ENCODE results near the gene KCNK17. TPM values are rescaled to one million over a fixed set of nuclear protein-coding genes. Genes with fewer than 3 reads are reported as not detected.

Gene KCNK17
- total and polyA plus RNA-seq, 2 of the 8 experiments (the other 6 are each of a cell fraction or from before 2014, with no cell fraction given), result 2.9 to 3.4 TPM

GRCh38 chr6:39274903-39275302 lies 39.3 kb downstream of the KCNK17 start (continued):
- no peak for TF ChIP-seq TAF7 (optimal IDR thresholded peaks at IDR 0.05; ENCODE audit: borderline replicate concordance, low read depth, low read length)
- no peak for TF ChIP-seq RAD21 (IDR thresholded peaks at IDR 0.05 in 1 of 2, conservative IDR thresholded peaks at IDR 0.05 in 1 of 2; ENCODE audit: low read depth in 2 of 2, low read length in 2 of 2)
- TF ChIP-seq SP1 (IDR thresholded peaks at IDR 0.05; ENCODE audit: low read depth, low read length), result no peak
- TF ChIP-seq HDAC2 (IDR thresholded peaks at IDR 0.05; ENCODE audit: borderline replicate concordance in 1 of 2, low read depth in 2 of 2, low read length in 2 of 2), result no peak

All from H1 (cell line).